K562 (cell line): Measurements from ENCODE around the gene CCNQ. TPM values are rescaled to one million over a fixed set of nuclear protein-coding genes. Genes with fewer than 3 reads are reported as not detected.
A peak's percentile ranks its signal among the peaks of the same experiment; 100 is the strongest.

Experiments
- BRF2 ChIP-seq: IDR thresholded peaks from 3 replicates; pipeline ENCODE4 v1.6.1; 2011; ENCODE audit warnings: borderline replicate concordance, mild to moderate bottlenecking; ENCODE audit not compliant: insufficient read length, insufficient read depth
- GTF2A2 ChIP-seq: IDR thresholded peaks from 2 replicates; pipeline ENCODE4 v1.6.1; 2016; ENCODE audit warnings: mild to moderate bottlenecking, missing genetic modification characterization, missing compliant biosample characterization
- NFE2 ChIP-seq: IDR thresholded peaks from 2 replicates; pipeline ENCODE4 v1.6.1; 2014; ENCODE audit warnings: antibody characterized with exemption, low read depth
- PHTF2 ChIP-seq: fragments of 250-450 bp; sonication (Bioruptor Pico); IDR thresholded peaks from 2 replicates; pipeline ENCODE4 v1.5.0; 2021; ENCODE audit warnings: mild to moderate bottlenecking
- POLR3A ChIP-seq: IDR thresholded peaks from 2 replicates; pipeline ENCODE4 v1.6.1; 2011; ENCODE audit warnings: borderline replicate concordance, mild to moderate bottlenecking, moderate library complexity; ENCODE audit not compliant: insufficient read length, insufficient read depth; ENCODE audit errors: extremely low read depth
- THRAP3 ChIP-seq: fragments of 450-650 bp; IDR thresholded peaks from 2 replicates; pipeline ENCODE4 v1.6.1; 2016; ENCODE audit warnings: mild to moderate bottlenecking, inconsistent platforms, borderline replicate concordance
- UBTF ChIP-seq, 2 experiments: IDR thresholded peaks; 2 replicates each; pipeline ENCODE4 v1.6.1; 2012; ENCODE audit warnings: improper control_type of control experiment in 2 of 2, low read depth in 2 of 2, low read length in 2 of 2, borderline replicate concordance in 1 of 2
- VEZF1 ChIP-seq: fragments of 200-800 bp; sonication (Bioruptor generic); IDR thresholded peaks from 2 replicates; pipeline ENCODE4 v1.6.1; 2017; ENCODE audit warnings: missing genetic modification characterization, missing compliant biosample characterization
- ZNF584 ChIP-seq: fragments of 200-800 bp; sonication (Bioruptor generic); IDR thresholded peaks from 2 replicates; pipeline ENCODE4 v1.6.1; 2016; ENCODE audit warnings: low read depth, mild to moderate bottlenecking, missing genetic modification characterization, missing compliant biosample characterization
- polyA plus RNA-seq, 8 experiments: library from polyadenylated mRNA; depleted of rRNA in 4 of 8; stranded (reverse) in 5 of 8; unstranded in 3 of 8; fragments of >200 nt; fragmentation: Nextera tagmentation in 2 of 8; fragmentation: Illumina TruSeq in 1 of 8; extraction: Ambion mirVana in 2 of 8; extraction: Trizol in 1 of 8; gene quantifications; 2 replicates each; pipeline versions ENCODE4 v1.2.1 to v1.2.3, GENCODE V29; 2011 to 2014; ENCODE audit warnings: inconsistent platforms in 1 of 8, missing spikeins in 1 of 8
- total RNA-seq, 7 experiments: library from RNA; depleted of rRNA in 6 of 7; stranded (reverse); fragments of >200 nt in 6 of 7; fragmentation: Illumina TruSeq in 2 of 7; extraction: Trizol in 2 of 7; gene quantifications; 2 replicates each; pipeline versions ENCODE4 v1.2.1 to v1.2.3, GENCODE V29; 2011 to 2021; ENCODE audit warnings: low replicate concordance in 1 of 7
- TF ChIP-seq, protein P1 (sequence below): fragments of 150-350 bp; IDR thresholded peaks from 2 replicates; pipeline ENCODE4 v1.6.1; 2014; ENCODE audit warnings: low read depth, mild to moderate bottlenecking, low read length, borderline replicate concordance
- TF ChIP-seq, protein P2 (sequence below), 2 experiments: fragments of 200-800 bp in 1 of 2; sonication (Bioruptor generic) in 1 of 2; sonication (generic) in 1 of 2; formaldehyde crosslinking in 1 of 2; IDR thresholded peaks in 1 of 2; conservative IDR thresholded peaks in 1 of 2; 2 replicates each; pipeline versions ENCODE4 v1.5.0 to v1.6.1; 2016 to 2020; ENCODE audit warnings: missing compliant biosample characterization in 1 of 2, missing genetic modification characterization in 1 of 2, missing genetic modification reagents in 1 of 2
- TF ChIP-seq, protein P3 (sequence below): fragments of 250-450 bp; sonication (Bioruptor Pico); IDR thresholded peaks from 2 replicates; pipeline ENCODE4 v1.6.1; 2021; ENCODE audit warnings: mild to moderate bottlenecking

CCNQ gene
- total and polyA plus RNA-seq, 9 of the 15 experiments (the other 6 are each of a cell fraction or from before 2014, with no cell fraction given) = 0.92 to 53.8 (median 25.3) TPM

DNA sequence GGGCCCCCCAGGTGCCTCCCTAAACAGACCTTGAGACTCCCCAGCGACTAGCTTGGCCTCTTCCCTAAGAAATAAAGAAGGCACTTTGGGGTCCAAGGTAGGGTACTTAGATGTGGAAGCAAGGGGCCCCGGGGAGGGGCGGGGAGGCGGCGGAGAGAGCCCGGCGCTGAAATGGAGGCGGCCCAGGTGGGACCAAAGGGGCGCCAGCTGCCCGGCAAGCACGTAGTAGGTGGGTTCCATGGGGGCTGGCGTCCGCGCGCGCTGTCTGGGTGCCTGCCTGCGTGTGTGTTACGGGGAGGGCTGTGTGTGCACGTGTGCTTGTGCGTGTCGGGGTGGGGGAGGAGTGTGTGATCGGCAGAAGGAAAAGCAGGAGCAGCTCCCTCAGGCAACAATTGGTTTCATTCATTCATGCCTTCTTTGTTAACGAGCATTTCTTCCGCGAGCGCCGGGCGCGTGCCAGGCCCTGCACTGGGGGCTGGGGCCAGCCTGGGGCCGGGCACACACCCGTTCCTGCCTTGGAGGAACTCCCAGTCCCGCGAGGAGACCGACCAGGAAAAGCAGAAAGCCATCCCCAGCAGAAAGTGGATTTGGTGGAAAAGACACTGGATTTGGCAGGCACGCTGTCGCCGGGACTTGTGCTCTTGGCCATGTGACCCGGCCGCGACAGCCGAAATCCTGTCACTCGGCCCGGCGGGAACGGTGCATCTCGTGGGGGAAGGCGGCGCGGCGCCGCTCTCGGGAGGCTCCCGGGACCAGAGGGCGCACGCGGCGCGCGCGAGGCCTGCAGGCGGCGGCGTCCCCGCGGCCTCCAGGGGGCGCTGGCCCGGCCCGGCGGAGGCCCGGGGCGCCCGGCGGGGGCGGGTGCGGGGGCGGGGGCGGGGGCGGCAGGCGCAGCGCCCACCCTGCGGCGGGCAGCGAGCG is 44.8 kb upstream of the CCNQ start (continued):
- TF ChIP-seq, protein P1, sequence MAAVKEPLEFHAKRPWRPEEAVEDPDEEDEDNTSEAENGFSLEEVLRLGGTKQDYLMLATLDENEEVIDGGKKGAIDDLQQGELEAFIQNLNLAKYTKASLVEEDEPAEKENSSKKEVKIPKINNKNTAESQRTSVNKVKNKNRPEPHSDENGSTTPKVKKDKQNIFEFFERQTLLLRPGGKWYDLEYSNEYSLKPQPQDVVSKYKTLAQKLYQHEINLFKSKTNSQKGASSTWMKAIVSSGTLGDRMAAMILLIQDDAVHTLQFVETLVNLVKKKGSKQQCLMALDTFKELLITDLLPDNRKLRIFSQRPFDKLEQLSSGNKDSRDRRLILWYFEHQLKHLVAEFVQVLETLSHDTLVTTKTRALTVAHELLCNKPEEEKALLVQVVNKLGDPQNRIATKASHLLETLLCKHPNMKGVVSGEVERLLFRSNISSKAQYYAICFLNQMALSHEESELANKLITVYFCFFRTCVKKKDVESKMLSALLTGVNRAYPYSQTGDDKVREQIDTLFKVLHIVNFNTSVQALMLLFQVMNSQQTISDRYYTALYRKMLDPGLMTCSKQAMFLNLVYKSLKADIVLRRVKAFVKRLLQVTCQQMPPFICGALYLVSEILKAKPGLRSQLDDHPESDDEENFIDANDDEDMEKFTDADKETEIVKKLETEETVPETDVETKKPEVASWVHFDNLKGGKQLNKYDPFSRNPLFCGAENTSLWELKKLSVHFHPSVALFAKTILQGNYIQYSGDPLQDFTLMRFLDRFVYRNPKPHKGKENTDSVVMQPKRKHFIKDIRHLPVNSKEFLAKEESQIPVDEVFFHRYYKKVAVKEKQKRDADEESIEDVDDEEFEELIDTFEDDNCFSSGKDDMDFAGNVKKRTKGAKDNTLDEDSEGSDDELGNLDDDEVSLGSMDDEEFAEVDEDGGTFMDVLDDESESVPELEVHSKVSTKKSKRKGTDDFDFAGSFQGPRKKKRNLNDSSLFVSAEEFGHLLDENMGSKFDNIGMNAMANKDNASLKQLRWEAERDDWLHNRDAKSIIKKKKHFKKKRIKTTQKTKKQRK = no peak
- TF ChIP-seq PHTF2 (CRISPR knock-in tag) = no peak
- TF ChIP-seq POLR3A = no peak
- TF ChIP-seq VEZF1 (CRISPR knock-in tag) = peak; percentile 72
- TF ChIP-seq, protein P2, sequence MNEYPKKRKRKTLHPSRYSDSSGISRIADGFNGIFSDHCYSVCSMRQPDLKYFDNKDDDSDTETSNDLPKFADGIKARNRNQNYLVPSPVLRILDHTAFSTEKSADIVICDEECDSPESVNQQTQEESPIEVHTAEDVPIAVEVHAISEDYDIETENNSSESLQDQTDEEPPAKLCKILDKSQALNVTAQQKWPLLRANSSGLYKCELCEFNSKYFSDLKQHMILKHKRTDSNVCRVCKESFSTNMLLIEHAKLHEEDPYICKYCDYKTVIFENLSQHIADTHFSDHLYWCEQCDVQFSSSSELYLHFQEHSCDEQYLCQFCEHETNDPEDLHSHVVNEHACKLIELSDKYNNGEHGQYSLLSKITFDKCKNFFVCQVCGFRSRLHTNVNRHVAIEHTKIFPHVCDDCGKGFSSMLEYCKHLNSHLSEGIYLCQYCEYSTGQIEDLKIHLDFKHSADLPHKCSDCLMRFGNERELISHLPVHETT (CRISPR knock-in tag; conservative IDR thresholded peaks at IDR 0.05 in 1 of 2, IDR thresholded peaks at IDR 0.05 in 1 of 2) = no peak
- no peak for TF ChIP-seq UBTF (IDR thresholded peaks at IDR 0.05; ENCODE audit: borderline replicate concordance in 1 of 2, low read depth in 2 of 2, low read length in 2 of 2)
- TF ChIP-seq, protein P3, sequence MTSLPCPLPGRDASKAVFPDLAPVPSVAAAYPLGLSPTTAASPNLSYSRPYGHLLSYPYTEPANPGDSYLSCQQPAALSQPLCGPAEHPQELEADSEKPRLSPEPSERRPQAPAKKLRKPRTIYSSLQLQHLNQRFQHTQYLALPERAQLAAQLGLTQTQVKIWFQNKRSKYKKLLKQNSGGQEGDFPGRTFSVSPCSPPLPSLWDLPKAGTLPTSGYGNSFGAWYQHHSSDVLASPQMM (CRISPR knock-in tag) = no peak
- TF ChIP-seq GTF2A2 = no peak
- no peak for TF ChIP-seq ZNF584 (CRISPR knock-in tag)
- TF ChIP-seq BRF2 = no peak
- TF ChIP-seq NFE2 = no peak
- TF ChIP-seq THRAP3 = no peak
